Ovary (tissue), 9 donors: ENCODE data around the gene MORN1. TPM values are rescaled to one million over a fixed set of nuclear protein-coding genes. Genes with fewer than 3 reads are reported as not detected.

ENCODE experiments used
- DNase-seq, 5 donors: peaks; one replicate each; pipeline ENCODE4 v3.0.0-alpha.2; 2019 to 2020
- H3K27ac ChIP-seq, 2 donors: fragments of 200-600 bp; one replicate each; pipeline versions ENCODE4 v1.5.1 to v1.8.0; 2019 to 2022
- H3K27me3 ChIP-seq: fragments of 200-600 bp; one replicate; pipeline ENCODE4 v1.8.0; 2022
- H3K36me3 ChIP-seq: fragments of 200-600 bp; sonication (generic); one replicate; pipeline ENCODE4 v1.5.1; 2019
- H3K4me1 ChIP-seq: one replicate; pipeline ENCODE4 v1.8.1; 2013; ENCODE audit warnings: mild to moderate bottlenecking, moderate library complexity; ENCODE audit not compliant: insufficient read depth
- H3K4me3 ChIP-seq: fragments of 200-600 bp; sonication (generic); one replicate; pipeline ENCODE4 v1.5.1; 2017
- H3K9me3 ChIP-seq, 2 donors: fragments of 200-600 bp in 1 of 2; sonication (generic) in 1 of 2; one replicate each; pipeline versions ENCODE4 v1.5.1 to v1.8.1; 2013 to 2019; ENCODE audit warnings: mild to moderate bottlenecking in 1 of 2, moderate library complexity in 1 of 2
- EP300 ChIP-seq: sonication (generic); formaldehyde crosslinking; IDR thresholded peaks from one replicate; pipeline ENCODE4 v1.6.1; 2017; ENCODE audit warnings: antibody characterized with exemption
- POLR2A ChIP-seq: fragments of 450-650 bp; IDR thresholded peaks from one replicate; pipeline ENCODE4 v1.6.1; 2017; ENCODE audit warnings: antibody characterized with exemption, mild to moderate bottlenecking, moderate library complexity
- WGBS, 3 donors: extraction: QIAGEN DNeasy Blood & Tissue Kit in 1 of 3; methylation state at CpG; one replicate each; pipeline versions ENCODE4 v1.1.5 to v1.1.7; 2013 to 2017; 5-methylcytosine and 5-hydroxymethylcytosine counted together
- intact Hi-C, 4 donors: fragments of 100-400 bp; cut with DNase I; formaldehyde crosslinking; loops; one replicate each; pipeline versions ENCODE4 v1.11.0 to v1.15.1; 2022 to 2023
- polyA plus RNA-seq, 2 donors: library from polyadenylated mRNA; stranded (reverse); fragments of 200-250 nt in 1 of 2; fragments of 350-450 nt in 1 of 2; fragmentation: Illumina TruSeq in 1 of 2; extraction: RNeasy Lipid Tissue Mini Kit (QIAGEN cat#74804) in 1 of 2; gene quantifications; one replicate each; pipeline ENCODE4 v1.2.3, GENCODE V29; 2013 to 2014
- total RNA-seq, 7 donors: library from RNA; depleted of rRNA in 2 of 7; stranded (reverse); fragments of >200 nt in 2 of 7; fragmentation: NEBNext Ultra II Directional in 3 of 7; extraction: Animal tissue kit (Norgen Biotek cat#: 25700) in 3 of 7; gene quantifications; one replicate each; pipeline versions ENCODE4 v1.1.0 to v1.2.4, GENCODE V29; 2016 to 2023
- TF ChIP-seq, protein P1 (sequence below), 3 donors: fragments of 450-650 bp in 2 of 3; fragments of 200-600 bp in 1 of 3; IDR thresholded peaks; one replicate each; pipeline versions ENCODE4 v1.5.1 to v1.8.0; 2016 to 2022; ENCODE audit warnings: antibody characterized with exemption in 3 of 3, mild to moderate bottlenecking in 1 of 3
- donor health status: DM: no; HTN: no; CAD: no; lungs with moderate emphysema.
- donor health status: DM: no; HTN: no; CAD: no.
- donor health status: Bipolar disorder and iron deficiency.
- donor health status: DM: yes; HTN: yes; CAD: no.
- donor health status: DM: no; HTN: no; CAD: no.
- donor health status: DM: yes; HTN: yes; CAD: no.

Gene MORN1
- total and polyA plus RNA-seq, 9 donors = 1.7 to 24.2 (median 17.7) TPM

DNA sequence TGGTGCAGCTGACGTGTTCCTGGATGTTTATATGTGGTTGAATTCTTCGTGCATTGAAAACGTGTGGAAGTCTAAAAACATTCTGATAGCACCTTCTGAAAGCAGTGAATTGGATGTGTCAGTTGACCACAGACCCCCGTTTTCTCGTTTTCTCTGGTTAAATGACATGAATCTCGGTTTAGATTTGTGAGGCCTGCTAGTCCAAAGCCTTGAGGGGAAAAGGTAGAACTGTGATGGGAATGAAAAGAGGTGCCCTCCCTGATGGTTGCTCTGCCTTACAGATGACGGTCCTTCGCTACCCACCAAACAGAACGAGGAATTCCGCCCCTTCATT lies 9.2 kb upstream of the MORN1 start:
- intact Hi-C loops = no loop called here
- Histone ChIP-seq H3K9me3 (no peaks in the 10 kb centered on the region), H3K27ac (no peak overlapping the region), H3K4me1 (no peaks in the 10 kb centered on the region), H3K36me3 (no peaks in the 10 kb centered on the region), H3K4me3 (no peak overlapping the region), H3K27me3 (no peaks in the 10 kb centered on the region)
- 73 to 78% (median 75%) methylated on average over 10 of the region's 10 CpGs for WGBS, 3 donors
- no peak for DNase-seq
- TF ChIP-seq EP300 = no peak
- TF ChIP-seq, protein P1, sequence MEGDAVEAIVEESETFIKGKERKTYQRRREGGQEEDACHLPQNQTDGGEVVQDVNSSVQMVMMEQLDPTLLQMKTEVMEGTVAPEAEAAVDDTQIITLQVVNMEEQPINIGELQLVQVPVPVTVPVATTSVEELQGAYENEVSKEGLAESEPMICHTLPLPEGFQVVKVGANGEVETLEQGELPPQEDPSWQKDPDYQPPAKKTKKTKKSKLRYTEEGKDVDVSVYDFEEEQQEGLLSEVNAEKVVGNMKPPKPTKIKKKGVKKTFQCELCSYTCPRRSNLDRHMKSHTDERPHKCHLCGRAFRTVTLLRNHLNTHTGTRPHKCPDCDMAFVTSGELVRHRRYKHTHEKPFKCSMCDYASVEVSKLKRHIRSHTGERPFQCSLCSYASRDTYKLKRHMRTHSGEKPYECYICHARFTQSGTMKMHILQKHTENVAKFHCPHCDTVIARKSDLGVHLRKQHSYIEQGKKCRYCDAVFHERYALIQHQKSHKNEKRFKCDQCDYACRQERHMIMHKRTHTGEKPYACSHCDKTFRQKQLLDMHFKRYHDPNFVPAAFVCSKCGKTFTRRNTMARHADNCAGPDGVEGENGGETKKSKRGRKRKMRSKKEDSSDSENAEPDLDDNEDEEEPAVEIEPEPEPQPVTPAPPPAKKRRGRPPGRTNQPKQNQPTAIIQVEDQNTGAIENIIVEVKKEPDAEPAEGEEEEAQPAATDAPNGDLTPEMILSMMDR (IDR thresholded peaks at IDR 0.05) = no peak

- Histone ChIP-seq H3K4me3 (no peak overlapping the region), H3K27ac (no peak overlapping the region), H3K36me3 (no peaks in the 10 kb centered on the region), H3K9me3 (no peaks in the 10 kb centered on the region), H3K27me3 (no peaks in the 10 kb centered on the region), H3K4me1 (no peaks in the 10 kb centered on the region)
- no peak for DNase-seq
- intact Hi-C loops = no loop called here
- TF ChIP-seq, protein P1 (IDR thresholded peaks at IDR 0.05) = no peak
- TF ChIP-seq EP300 = no peak
- TF ChIP-seq POLR2A = no peak
- WGBS, 3 donors = 82 to 83% (median 82%) methylated on average over 22 of the region's 22 CpGs
Measured at GRCh38 chr1:2399890-2400575, 8.7 kb upstream of the MORN1 start.

DNA sequence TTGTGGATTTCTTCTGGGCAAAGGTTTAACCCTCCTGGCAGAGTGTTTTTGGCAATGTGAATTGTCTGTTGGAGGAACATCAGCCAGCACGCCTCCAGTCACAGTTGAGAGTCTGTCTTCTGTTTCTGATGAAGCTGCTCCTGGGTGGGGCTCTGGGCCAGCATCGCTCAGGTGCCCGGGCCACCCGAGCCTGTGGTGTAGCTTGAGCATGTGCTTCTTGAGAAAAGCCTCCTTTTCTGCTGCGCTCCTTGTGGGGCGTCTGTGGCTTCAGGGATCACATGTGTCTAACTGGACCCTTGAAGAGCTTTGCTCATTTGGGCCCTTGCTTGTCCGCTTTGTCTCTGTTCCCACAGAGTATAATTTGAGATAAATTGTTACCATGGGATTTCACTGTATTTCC lies 7.5 kb upstream of the MORN1 start:
- intact Hi-C loops = no loop called here
- H3K27ac ChIP-seq = no peak overlapping the region
- no peaks in the 10 kb centered on the region for H3K4me1 ChIP-seq
- H3K36me3 ChIP-seq = no peaks in the 10 kb centered on the region
- TF ChIP-seq POLR2A (no peak), EP300 (no peak)
- TF ChIP-seq, protein P1 (IDR thresholded peaks at IDR 0.05) = no peak
- DNase-seq = no peak
- H3K9me3 ChIP-seq = no peaks in the 10 kb centered on the region
- 87 to 88% (median 87%) methylated on average over 7 of the region's 7 CpGs for WGBS, 3 donors
- no peaks in the 10 kb centered on the region for H3K27me3 ChIP-seq
- no peak overlapping the region for H3K4me3 ChIP-seq

DNA sequence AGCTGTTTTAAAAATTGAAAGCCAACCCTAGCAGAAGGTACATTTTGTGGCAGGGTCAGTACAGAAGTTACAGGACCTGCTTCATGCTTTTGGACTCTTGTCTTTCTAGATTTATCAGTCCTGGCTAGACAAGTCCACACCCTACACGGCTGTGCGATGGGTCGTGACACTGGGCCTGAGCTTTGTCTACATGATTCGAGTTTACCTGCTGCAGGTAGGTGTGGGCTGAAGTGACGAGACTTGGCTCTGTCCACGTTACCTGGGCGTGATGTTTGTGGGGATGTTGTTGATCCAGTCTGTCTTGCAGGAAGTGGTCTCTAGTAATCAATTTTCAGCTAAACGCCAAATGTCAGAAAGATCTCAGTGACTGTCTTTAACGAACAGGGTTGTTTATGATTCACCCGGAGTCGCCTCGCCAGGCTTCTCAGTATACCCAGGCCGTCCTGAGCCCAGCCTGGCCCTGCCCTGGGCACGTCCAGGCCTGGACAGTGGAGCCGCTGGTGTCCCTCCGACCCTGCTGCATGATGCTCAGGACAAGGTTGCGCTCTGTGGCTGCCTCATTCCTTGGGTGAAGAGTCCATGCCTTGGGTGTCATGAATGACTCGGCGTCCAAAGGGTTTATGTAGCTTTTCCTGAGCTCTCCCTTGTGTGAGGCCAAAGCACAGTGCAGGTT lies 5.8 kb upstream of the MORN1 start:
- TF ChIP-seq POLR2A = no peak
- TF ChIP-seq EP300 = no peak
- TF ChIP-seq, protein P1 (IDR thresholded peaks at IDR 0.05) = no peak
- H3K36me3 ChIP-seq = no peaks in the 10 kb centered on the region
- H3K27me3 ChIP-seq = no peaks in the 10 kb centered on the region
- H3K4me3 ChIP-seq = no peak overlapping the region
- intact Hi-C loops = no loop called here
- DNase-seq = no peak
- H3K27ac ChIP-seq = no peak overlapping the region
- H3K4me1 ChIP-seq = peaks cover 11% of the 10 kb centered on the region
- WGBS, 3 donors = 86 to 92% (median 89%) methylated on average over 19 of the region's 19 CpGs
- H3K9me3 ChIP-seq = no peaks in the 10 kb centered on the region
